SK-N-SH (cell line): Measurements from ENCODE around the gene RICTOR.

Experiments used
- EZH2phosphoT487 ChIP-seq: fragments of 200-600 bp; sonication (generic); IDR thresholded peaks from 2 replicates; pipeline ENCODE4 v1.6.1; 2017; ENCODE audit warnings: low read depth, mixed run types, mild to moderate bottlenecking, antibody characterized with exemption, moderate library complexity, borderline replicate concordance
- GABPA ChIP-seq: IDR thresholded peaks from 2 replicates; pipeline ENCODE4 v1.4.0; 2012; ENCODE audit warnings: low read depth, mild to moderate bottlenecking
- GATA2 ChIP-seq: sonication (generic); formaldehyde crosslinking; IDR thresholded peaks from 2 replicates; pipeline ENCODE4 v1.5.0; 2020; ENCODE audit warnings: mild to moderate bottlenecking, missing genetic modification reagents
- JUND ChIP-seq: IDR thresholded peaks from 2 replicates; pipeline ENCODE4 v1.4.0; 2012
- MXI1 ChIP-seq: IDR thresholded peaks from 2 replicates; pipeline ENCODE4 v1.6.1; 2012; ENCODE audit warnings: mild to moderate bottlenecking, low read depth, low read length, improper control_type of control experiment
- POLR2AphosphoS5 ChIP-seq: IDR thresholded peaks from 2 replicates; pipeline ENCODE4 v1.6.1; 2012; ENCODE audit warnings: low read depth, low read length
- SIN3A ChIP-seq: IDR thresholded peaks from 2 replicates; pipeline ENCODE4 v1.6.1; 2012; ENCODE audit warnings: low read depth, mild to moderate bottlenecking, low read length, moderate library complexity, borderline replicate concordance
- SMC3 ChIP-seq: IDR thresholded peaks from 2 replicates; pipeline ENCODE4 v1.6.1; 2012; ENCODE audit warnings: low read depth, low read length, improper control_type of control experiment
- TAF1 ChIP-seq: IDR thresholded peaks from 2 replicates; pipeline ENCODE4 v1.6.1; 2012; ENCODE audit warnings: low read depth, mild to moderate bottlenecking, low read length, moderate library complexity, borderline replicate concordance
- TF ChIP-seq, protein P1 (sequence below): fragments of 200-600 bp; sonication (generic); IDR thresholded peaks from 2 replicates; pipeline ENCODE4 v1.6.1; 2017; ENCODE audit warnings: antibody characterized with exemption, mild to moderate bottlenecking, moderate library complexity

DNA sequence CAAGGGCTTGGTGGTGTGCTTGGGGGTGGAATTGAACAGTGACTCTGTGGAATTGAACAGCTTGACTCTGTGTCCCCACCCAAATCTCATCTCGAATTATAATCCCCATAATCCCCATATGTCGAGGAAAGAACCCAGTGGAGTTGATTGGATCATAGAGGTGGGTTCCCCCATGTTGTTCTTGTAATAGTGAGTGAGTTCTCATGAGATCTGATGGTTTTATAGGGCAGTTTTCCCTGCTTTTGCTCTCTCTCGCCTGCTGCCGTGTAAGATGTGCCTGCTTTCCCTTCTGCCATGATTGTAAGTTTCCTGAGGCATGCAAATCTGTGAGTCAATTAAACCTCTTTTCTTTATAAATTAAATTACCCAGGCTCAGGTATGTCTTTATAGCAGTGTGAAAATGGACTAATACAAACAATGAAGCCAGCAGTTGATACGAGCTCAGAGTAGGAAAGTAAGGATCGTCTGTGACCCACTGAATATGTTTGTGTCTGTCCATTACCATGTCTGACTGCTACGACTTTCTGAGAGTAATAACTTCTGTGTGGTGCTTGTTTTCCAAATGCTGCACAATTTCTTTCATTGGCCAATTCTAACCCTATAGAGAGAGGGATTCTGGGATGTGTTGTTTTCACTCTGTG, 17.9 kb upstream of the RICTOR start:
- TF ChIP-seq GATA2 (CRISPR knock-in tag) (no peak), JUND (no peak), EZH2phosphoT487 (no peak), GABPA (no peak), MXI1 (no peak), TAF1 (no peak), POLR2AphosphoS5 (no peak), SIN3A (no peak), SMC3 (no peak)
- TF ChIP-seq, protein P1, sequence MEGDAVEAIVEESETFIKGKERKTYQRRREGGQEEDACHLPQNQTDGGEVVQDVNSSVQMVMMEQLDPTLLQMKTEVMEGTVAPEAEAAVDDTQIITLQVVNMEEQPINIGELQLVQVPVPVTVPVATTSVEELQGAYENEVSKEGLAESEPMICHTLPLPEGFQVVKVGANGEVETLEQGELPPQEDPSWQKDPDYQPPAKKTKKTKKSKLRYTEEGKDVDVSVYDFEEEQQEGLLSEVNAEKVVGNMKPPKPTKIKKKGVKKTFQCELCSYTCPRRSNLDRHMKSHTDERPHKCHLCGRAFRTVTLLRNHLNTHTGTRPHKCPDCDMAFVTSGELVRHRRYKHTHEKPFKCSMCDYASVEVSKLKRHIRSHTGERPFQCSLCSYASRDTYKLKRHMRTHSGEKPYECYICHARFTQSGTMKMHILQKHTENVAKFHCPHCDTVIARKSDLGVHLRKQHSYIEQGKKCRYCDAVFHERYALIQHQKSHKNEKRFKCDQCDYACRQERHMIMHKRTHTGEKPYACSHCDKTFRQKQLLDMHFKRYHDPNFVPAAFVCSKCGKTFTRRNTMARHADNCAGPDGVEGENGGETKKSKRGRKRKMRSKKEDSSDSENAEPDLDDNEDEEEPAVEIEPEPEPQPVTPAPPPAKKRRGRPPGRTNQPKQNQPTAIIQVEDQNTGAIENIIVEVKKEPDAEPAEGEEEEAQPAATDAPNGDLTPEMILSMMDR: no peak
